PC-9 (cell line): ENCODE measurements around the gene TLN1. TPM values are rescaled to one million over a fixed set of nuclear protein-coding genes. Genes with fewer than 3 reads are reported as not detected.

ENCODE experiments used
- BruUV-seq: library from RNA; stranded (reverse); fragments of 400-500 nt; replicated peaks from 2 replicates; lab custom pipeline; 2021; lab: Mats Ljungman, UMichigan
- CTCF ChIA-PET: fragments of 300-600 bp; sonication (Branson Sonifier 250); formaldehyde crosslinking; loops from one replicate; lab custom pipeline; 2022; ENCODE audit warnings: antibody characterized with exemption; lab: Charles Lee
- POLR2A ChIA-PET: fragments of 300-600 bp; sonication (Branson Sonifier 250); formaldehyde crosslinking; loops from one replicate; lab custom pipeline; 2022; ENCODE audit warnings: antibody characterized with exemption; ENCODE audit not compliant: unreplicated experiment; lab: Charles Lee
- DNase-seq, 2 experiments: peaks; one replicate each; pipeline versions ENCODE4 v3.0.0 to v3.0.0-alpha.2; 2015 to 2022; ENCODE audit warnings: mixed read lengths in 1 of 2
- H2AFZ ChIP-seq: fragments of 200-600 bp; sonication (generic); 2 replicates; pipeline ENCODE4 v1.8.1; 2017; ENCODE audit warnings: antibody characterized with exemption
- H3F3A ChIP-seq: fragments of 200-600 bp; sonication (generic); 2 replicates; pipeline ENCODE4 v1.8.1; 2017; ENCODE audit warnings: antibody characterized with exemption, mild to moderate bottlenecking, low read depth; ENCODE audit not compliant: insufficient read depth
- H3K27ac ChIP-seq: fragments of 200-600 bp; sonication (generic); 2 replicates; pipeline ENCODE4 v1.6.1; 2016; ENCODE audit warnings: mixed run types
- H3K27me3 ChIP-seq: fragments of 200-600 bp; sonication (generic); 2 replicates; pipeline ENCODE4 v1.6.1; 2016; ENCODE audit warnings: low read depth, mixed run types; ENCODE audit not compliant: insufficient read depth
- H3K36me3 ChIP-seq: fragments of 200-600 bp; sonication (generic); 2 replicates; pipeline ENCODE4 v1.6.1; 2016; ENCODE audit warnings: low read depth, mixed run types
- H3K4me1 ChIP-seq: fragments of 200-600 bp; sonication (generic); replicated peaks from 2 replicates; pipeline ENCODE4 v1.6.1; 2016; ENCODE audit warnings: mixed run types; ENCODE audit not compliant: insufficient read depth
- H3K4me2 ChIP-seq: fragments of 200-600 bp; sonication (generic); 2 replicates; pipeline ENCODE4 v1.6.1; 2017; ENCODE audit warnings: mixed run types
- H3K4me3 ChIP-seq: fragments of 200-600 bp; sonication (generic); 2 replicates; pipeline ENCODE4 v1.6.1; 2016; ENCODE audit warnings: mixed run types
- H3K79me2 ChIP-seq: fragments of 200-600 bp; sonication (generic); 2 replicates; pipeline ENCODE4 v1.6.1; 2017; ENCODE audit warnings: low read depth, mixed run types
- H3K9me2 ChIP-seq: fragments of 200-600 bp; sonication (generic); 2 replicates; pipeline ENCODE4 v1.8.1; 2017; ENCODE audit warnings: mild to moderate bottlenecking; ENCODE audit not compliant: insufficient read depth
- H3K9me3 ChIP-seq: fragments of 200-600 bp; sonication (generic); 2 replicates; pipeline ENCODE4 v1.8.1; 2016; ENCODE audit warnings: low read depth; ENCODE audit not compliant: insufficient read depth
- H4K20me1 ChIP-seq: fragments of 200-600 bp; sonication (generic); 2 replicates; pipeline ENCODE4 v1.8.1; 2017; ENCODE audit not compliant: insufficient read depth
- EZH2 ChIP-seq: fragments of 200-600 bp; sonication (generic); IDR thresholded peaks from 2 replicates; pipeline ENCODE4 v1.8.0; 2017; ENCODE audit warnings: antibody characterized with exemption, low read depth
- intact Hi-C: fragments of 100-400 bp; cut with micrococcal nuclease; formaldehyde crosslinking; loops from one replicate; pipeline ENCODE4 v1.10.0; 2022; ENCODE audit not compliant: unreplicated experiment
- microRNA-seq: library from miRNA; unstranded; fragments of <30 nt; microRNA quantifications from one replicate; pipeline ENCODE4 v1.2.0, GENCODE V29; 2021; ENCODE audit warnings: borderline number of aligned reads, borderline replicate concordance
- total RNA-seq: library from RNA; stranded (reverse); gene quantifications from 2 replicates; pipeline ENCODE4 v1.2.3, GENCODE V29; 2021
- TF ChIP-seq, protein P1 (sequence below): fragments of 200-600 bp; sonication (generic); conservative IDR thresholded peaks from 2 replicates; pipeline ENCODE4 v1.6.1; 2017; ENCODE audit warnings: mixed run types, antibody characterized with exemption, mild to moderate bottlenecking, moderate library complexity

TLN1 gene
- total RNA-seq, 1 experiment from 2014 or later: 101 TPM

DNA sequence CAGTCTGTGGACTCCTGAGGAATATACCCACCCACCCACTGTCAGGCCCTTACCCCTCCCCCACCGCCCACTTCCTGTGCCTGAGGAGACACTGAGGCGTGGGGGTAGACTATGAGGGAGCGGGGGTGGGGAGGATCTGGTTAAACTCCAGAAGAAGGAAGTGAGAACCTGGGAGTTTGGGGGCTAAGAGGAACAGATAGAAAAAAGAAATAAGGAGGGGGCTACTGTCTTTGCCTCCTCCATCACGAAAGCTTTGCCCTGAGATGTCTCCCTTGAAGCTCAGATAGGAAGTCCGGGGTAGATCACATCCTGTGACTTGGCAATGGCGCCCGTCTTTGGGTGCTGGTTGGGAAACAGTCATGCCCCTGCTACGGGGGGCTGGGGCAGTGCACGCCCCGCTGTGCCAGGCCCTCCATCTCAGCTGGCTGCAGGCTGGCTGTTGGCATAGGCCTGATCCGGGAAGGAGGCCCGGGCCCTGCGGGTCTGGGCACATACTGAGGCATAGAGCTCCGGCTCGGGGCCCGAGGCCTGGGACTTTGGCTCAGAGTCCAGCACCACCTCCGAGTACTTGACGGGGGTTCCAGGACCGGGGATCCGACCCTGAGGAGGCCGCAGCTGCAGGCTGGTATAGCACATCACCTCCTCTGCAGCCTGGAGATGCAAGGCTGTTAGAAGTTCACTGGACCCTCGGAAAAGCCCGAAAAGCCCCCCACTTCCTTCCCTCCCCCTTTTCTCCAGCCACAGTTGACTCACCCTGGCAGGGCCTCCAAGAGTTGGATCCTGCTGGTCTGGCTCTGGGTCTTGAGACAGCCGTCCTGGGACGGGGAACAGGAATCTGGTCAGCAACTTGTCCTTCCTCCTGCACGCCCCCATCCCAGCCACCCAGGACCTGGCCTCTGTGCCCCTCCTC lies 82.3 kb downstream of the TLN1 start:
- intact Hi-C loops: loop anchor here (5.0 kb wide), 2 partner anchors 167 to 178 kb away; partner anchors contain the start of genes FAM221B and TMEM8B
- Histone ChIP-seq H2AFZ (no peak overlapping the region), H3K27ac (no peak overlapping the region), H3K4me2 (no peak overlapping the region), H4K20me1 (no peaks in the 10 kb centered on the region), H3K27me3 (no peaks in the 10 kb centered on the region), H3K9me3 (no peaks in the 10 kb centered on the region), H3K4me1 (peaks cover 21% of the 10 kb centered on the region), H3K36me3 (no peaks in the 10 kb centered on the region), H3K9me2 (no peaks in the 10 kb centered on the region), H3K4me3 (no peak overlapping the region), H3F3A (peaks cover 13% of the 10 kb centered on the region; the same call in 1 of the 2 replicates), H3K79me2 (no peaks in the 10 kb centered on the region)
- CTCF ChIA-PET: no interaction called here
- DNase-seq: no peak
- POLR2A ChIA-PET: no interaction called here
- BruUV-seq: no TSS peak
- TF ChIP-seq, protein P1, sequence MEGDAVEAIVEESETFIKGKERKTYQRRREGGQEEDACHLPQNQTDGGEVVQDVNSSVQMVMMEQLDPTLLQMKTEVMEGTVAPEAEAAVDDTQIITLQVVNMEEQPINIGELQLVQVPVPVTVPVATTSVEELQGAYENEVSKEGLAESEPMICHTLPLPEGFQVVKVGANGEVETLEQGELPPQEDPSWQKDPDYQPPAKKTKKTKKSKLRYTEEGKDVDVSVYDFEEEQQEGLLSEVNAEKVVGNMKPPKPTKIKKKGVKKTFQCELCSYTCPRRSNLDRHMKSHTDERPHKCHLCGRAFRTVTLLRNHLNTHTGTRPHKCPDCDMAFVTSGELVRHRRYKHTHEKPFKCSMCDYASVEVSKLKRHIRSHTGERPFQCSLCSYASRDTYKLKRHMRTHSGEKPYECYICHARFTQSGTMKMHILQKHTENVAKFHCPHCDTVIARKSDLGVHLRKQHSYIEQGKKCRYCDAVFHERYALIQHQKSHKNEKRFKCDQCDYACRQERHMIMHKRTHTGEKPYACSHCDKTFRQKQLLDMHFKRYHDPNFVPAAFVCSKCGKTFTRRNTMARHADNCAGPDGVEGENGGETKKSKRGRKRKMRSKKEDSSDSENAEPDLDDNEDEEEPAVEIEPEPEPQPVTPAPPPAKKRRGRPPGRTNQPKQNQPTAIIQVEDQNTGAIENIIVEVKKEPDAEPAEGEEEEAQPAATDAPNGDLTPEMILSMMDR: no peak
- TF ChIP-seq EZH2: no peak

Small RNA genes within 50 kb of the gene (microRNA-seq; reads per million reads assigned to microRNA genes)
- gene MIR6852 (not detected), gene MIR6853 (not detected)

Other genes starting within 250 kb of the TLN1 start
- gene RUSC2, start 242.1 kb downstream of the TLN1 start, total RNA-seq: 10.1 and 12.5 TPM in 2 replicates
- gene TESK1, start 126.9 kb downstream of the TLN1 start, total RNA-seq: 25.5 and 30.6 TPM in 2 replicates
- 3.2 and 4.1 TPM in 2 replicates for gene CD72, start 113.8 kb downstream of the TLN1 start, total RNA-seq
- not detected in 2 replicates for gene SIT1, start 81.3 kb downstream of the TLN1 start, total RNA-seq
- gene RMRP, start 74.2 kb downstream of the TLN1 start, total RNA-seq: 13,432 and 13,506 TPM in 2 replicates
- gene CCDC107, start 73.9 kb downstream of the TLN1 start, total RNA-seq: 6.9 and 10.5 TPM in 2 replicates
- 13.5 and 15.6 TPM in 2 replicates for gene ARHGEF39, start 67.0 kb downstream of the TLN1 start, total RNA-seq
- 2.5 and 6.6 TPM in 2 replicates for gene CA9, start 58.3 kb downstream of the TLN1 start, total RNA-seq
- 30.5 and 60.0 TPM in 2 replicates for gene TPM2, start 42.3 kb downstream of the TLN1 start, total RNA-seq
- 22.4 and 23.6 TPM in 2 replicates for gene CREB3, start 471 bp upstream of the TLN1 start, total RNA-seq
- gene GBA2, start 17.0 kb upstream of the TLN1 start, total RNA-seq: 25.0 and 29.6 TPM in 2 replicates
- gene RGP1, start 17.1 kb upstream of the TLN1 start, total RNA-seq: 21.8 and 25.1 TPM in 2 replicates
- not detected in 2 replicates for gene MSMP, start 22.1 kb upstream of the TLN1 start, total RNA-seq
- gene NPR2, start 59.4 kb upstream of the TLN1 start, total RNA-seq: 11.3 and 12.2 TPM in 2 replicates
- 0.48 and 1.0 TPM in 2 replicates for gene SPAG8, start 80.1 kb upstream of the TLN1 start, total RNA-seq
- 53.1 and 73.9 TPM in 2 replicates for gene HINT2, start 82.8 kb upstream of the TLN1 start, total RNA-seq
- gene FAM221B, start 96.5 kb upstream of the TLN1 start, total RNA-seq: not detected in 2 replicates
- gene TMEM8B, start 97.0 kb upstream of the TLN1 start, total RNA-seq: 6.3 and 6.4 TPM in 2 replicates
- not detected in 2 replicates for gene OR13J1, start 138.2 kb upstream of the TLN1 start, total RNA-seq
- gene HRCT1, start 174.0 kb upstream of the TLN1 start, total RNA-seq: 2.0 and 3.6 TPM in 2 replicates
- gene SPAAR, start 177.3 kb upstream of the TLN1 start, total RNA-seq: 0.72 and 0.73 TPM in 2 replicates
- gene OR2S2, start 226.0 kb upstream of the TLN1 start, total RNA-seq: not detected in 2 replicates